Osteocyte (in vitro differentiated cells): ENCODE measurements around the gene KIF5C. TPM values are rescaled to one million over a fixed set of nuclear protein-coding genes. Genes with fewer than 3 reads are reported as not detected.

Source experiments
- DNase-seq: peaks from one replicate; pipeline ENCODE4 v3.0.0; 2021; ENCODE audit warnings: mixed read lengths; ENCODE audit not compliant: unreplicated experiment; ENCODE audit errors: extremely low spot score
- H3K27ac Mint-ChIP-seq: one replicate; pipeline ENCODE4 v1.8.0; 2021; ENCODE audit warnings: mild to moderate bottlenecking, mixed read lengths; ENCODE audit not compliant: unreplicated experiment
- H3K27me3 Mint-ChIP-seq: one replicate; pipeline ENCODE4 v1.8.0; 2021; ENCODE audit warnings: mixed read lengths; ENCODE audit not compliant: unreplicated experiment
- H3K36me3 Mint-ChIP-seq: one replicate; pipeline ENCODE4 v1.8.0; 2021; ENCODE audit warnings: mixed read lengths; ENCODE audit not compliant: unreplicated experiment
- H3K4me1 Mint-ChIP-seq: one replicate; pipeline ENCODE4 v1.8.0; 2021; ENCODE audit warnings: mixed read lengths; ENCODE audit not compliant: unreplicated experiment
- H3K4me3 Mint-ChIP-seq: one replicate; pipeline ENCODE4 v1.8.0; 2021; ENCODE audit warnings: mild to moderate bottlenecking, moderate library complexity, mixed read lengths; ENCODE audit not compliant: unreplicated experiment
- H3K9me3 Mint-ChIP-seq: one replicate; pipeline ENCODE4 v1.8.0; 2021; ENCODE audit warnings: mixed read lengths; ENCODE audit not compliant: unreplicated experiment
- total RNA-seq: library from RNA; stranded (reverse); gene quantifications from 2 replicates; pipeline ENCODE4 v1.2.1, GENCODE V29; 2021
- TF ChIP-seq, protein P1 (sequence below): fragments of 200-600 bp; sonication (generic); IDR thresholded peaks from 2 replicates; pipeline ENCODE4 v1.5.0; 2021; ENCODE audit warnings: antibody characterized with exemption, mild to moderate bottlenecking, moderate library complexity

KIF5C gene
- total RNA-seq, 1 donor from 2014 or later, result 10.2 TPM

DNA sequence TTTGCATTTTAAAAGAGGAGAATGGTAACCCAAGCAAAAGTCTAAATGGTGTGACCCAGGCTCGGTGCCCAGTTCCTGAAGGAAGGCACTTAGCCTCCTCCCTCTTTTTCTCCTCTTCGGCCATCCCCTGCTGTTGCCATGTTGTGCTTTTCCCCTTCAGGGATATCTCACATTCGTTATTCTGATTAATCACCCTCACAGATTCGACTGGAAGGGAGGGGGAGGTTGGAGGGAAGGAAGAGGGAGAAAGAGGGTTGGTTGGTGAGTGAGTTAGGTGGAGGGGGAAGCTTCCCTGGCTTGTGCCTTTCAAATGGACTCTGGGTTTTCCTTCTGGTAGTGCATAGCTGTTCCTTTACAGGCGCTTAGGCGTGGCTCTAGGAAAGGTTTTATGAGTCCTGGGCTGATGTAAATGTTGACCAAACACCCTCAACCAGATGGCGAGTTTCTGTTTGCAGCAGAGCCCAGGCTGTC is 124.5 kb downstream of the KIF5C start:
- DNase-seq, result no peak
- TF ChIP-seq, protein P1, sequence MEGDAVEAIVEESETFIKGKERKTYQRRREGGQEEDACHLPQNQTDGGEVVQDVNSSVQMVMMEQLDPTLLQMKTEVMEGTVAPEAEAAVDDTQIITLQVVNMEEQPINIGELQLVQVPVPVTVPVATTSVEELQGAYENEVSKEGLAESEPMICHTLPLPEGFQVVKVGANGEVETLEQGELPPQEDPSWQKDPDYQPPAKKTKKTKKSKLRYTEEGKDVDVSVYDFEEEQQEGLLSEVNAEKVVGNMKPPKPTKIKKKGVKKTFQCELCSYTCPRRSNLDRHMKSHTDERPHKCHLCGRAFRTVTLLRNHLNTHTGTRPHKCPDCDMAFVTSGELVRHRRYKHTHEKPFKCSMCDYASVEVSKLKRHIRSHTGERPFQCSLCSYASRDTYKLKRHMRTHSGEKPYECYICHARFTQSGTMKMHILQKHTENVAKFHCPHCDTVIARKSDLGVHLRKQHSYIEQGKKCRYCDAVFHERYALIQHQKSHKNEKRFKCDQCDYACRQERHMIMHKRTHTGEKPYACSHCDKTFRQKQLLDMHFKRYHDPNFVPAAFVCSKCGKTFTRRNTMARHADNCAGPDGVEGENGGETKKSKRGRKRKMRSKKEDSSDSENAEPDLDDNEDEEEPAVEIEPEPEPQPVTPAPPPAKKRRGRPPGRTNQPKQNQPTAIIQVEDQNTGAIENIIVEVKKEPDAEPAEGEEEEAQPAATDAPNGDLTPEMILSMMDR, result no peak
- Mint-ChIP-seq H3K27me3 (no peaks in the 10 kb centered on the region), H3K9me3 (no peaks in the 10 kb centered on the region), H3K36me3 (peaks cover 11% of the 10 kb centered on the region), H3K4me1 (peaks cover 27% of the 10 kb centered on the region), H3K4me3 (no peak overlapping the region), H3K27ac (no peak overlapping the region)

DNA sequence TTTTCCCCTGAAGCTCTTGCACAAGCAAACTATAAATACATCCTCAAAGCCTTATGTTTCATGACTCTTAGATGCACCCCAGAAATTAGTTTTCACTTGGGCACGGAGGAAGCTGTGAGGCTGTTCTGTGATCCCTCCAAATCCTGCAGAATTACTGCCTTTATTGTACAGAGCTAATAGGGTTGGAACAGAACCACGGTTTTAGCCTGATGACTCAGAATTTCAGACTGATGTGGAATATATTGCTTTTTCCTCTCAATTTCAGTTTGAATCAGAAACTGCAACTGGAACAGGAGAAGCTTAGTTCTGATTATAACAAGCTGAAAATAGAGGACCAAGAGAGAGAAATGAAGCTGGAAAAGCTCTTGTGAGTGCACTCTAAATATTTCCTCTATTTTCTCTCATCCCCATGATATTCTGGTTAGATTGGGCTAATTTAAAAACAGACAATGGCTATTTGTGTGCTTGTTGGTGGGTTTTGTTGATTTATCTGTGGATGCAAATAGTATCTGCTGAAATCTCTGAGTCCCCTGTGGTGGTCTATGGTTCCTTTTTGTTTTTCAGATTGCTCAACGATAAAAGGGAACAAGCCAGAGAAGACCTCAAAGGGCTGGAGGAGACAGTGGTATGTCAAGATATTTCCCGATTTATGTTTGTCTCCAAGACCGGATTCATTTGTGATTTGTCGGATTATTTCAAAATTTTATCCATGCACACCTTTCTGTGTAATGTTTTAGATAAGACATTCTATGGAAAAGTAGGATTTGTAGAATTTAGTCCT is 125.3 kb downstream of the KIF5C start:
- H3K36me3 Mint-ChIP-seq, result peaks cover 11% of the 10 kb centered on the region

DNA sequence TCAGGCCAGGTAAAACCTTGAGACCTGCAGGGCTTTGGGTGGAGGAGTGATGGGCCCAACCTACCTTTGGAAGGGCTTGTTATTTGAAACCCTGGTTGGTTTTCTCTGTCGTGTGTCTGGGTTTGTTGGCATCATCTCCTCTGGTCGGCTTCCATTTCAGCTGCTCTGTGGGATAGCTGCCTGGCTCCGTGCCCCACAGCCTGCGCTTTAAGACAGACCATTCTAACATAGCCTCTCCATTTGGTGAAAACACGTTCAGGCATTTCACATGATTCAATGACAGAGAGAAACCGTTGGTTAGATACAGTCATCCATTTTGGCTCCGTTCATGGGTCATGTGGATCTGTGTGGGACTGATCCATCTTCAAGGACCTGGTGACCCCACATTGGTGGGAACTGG is 126.5 kb downstream of the KIF5C start:
- no peaks in the 10 kb centered on the region for H3K27me3 Mint-ChIP-seq
- no peak overlapping the region for H3K27ac Mint-ChIP-seq
- H3K4me3 Mint-ChIP-seq, result no peak overlapping the region
- H3K4me1 Mint-ChIP-seq, result peaks cover 47% of the 10 kb centered on the region
- H3K36me3 Mint-ChIP-seq, result peaks cover 11% of the 10 kb centered on the region
- no peaks in the 10 kb centered on the region for H3K9me3 Mint-ChIP-seq
- TF ChIP-seq, protein P1, result no peak
- DNase-seq, result no peak

More for the DNA sequence above, 125.3 kb downstream of the KIF5C start:
- Mint-ChIP-seq H3K9me3 (no peaks in the 10 kb centered on the region), H3K27me3 (no peaks in the 10 kb centered on the region), H3K27ac (no peak overlapping the region), H3K4me1 (peaks cover 35% of the 10 kb centered on the region), H3K4me3 (no peak overlapping the region)
- DNase-seq, result no peak
- TF ChIP-seq, protein P1, result no peak

DNA sequence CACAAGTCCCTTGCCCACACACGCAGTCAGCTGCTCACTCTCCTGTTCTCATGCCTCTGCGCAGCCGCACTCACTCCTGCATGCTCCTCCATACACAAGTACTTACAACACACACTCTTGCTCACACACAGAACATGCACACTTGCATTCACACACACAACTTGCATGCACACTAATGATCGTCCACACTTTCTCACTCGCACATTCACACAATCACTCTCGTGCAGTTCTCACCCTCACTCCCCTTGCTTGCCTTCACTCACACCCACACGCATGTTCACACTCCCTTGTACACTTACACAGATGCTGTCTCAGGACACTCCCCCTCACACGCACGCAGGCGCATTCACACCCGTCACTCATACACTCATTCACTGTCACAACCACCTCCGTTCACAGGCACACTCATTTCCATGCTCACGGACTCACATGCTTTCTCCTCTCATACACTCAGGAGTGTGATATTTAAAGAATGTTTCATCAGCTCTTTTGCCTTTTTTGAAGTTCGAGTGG is 127.4 kb downstream of the KIF5C start:
- DNase-seq, result no peak
- Mint-ChIP-seq H3K4me1 (peaks cover 55% of the 10 kb centered on the region), H3K27me3 (no peaks in the 10 kb centered on the region), H3K36me3 (peaks cover 11% of the 10 kb centered on the region), H3K9me3 (no peaks in the 10 kb centered on the region), H3K4me3 (no peak overlapping the region), H3K27ac (peak overlapping the region; percentile 16)
- TF ChIP-seq, protein P1, result no peak
